Measurements from ENCODE around the gene NPVF. TPM values are rescaled to one million over a fixed set of nuclear protein-coding genes. Genes with fewer than 3 reads are reported as not detected.

Gene NPVF
- total and polyA plus RNA-seq, 4 donors: 0.17 TPM; not detected in 3

DNA sequence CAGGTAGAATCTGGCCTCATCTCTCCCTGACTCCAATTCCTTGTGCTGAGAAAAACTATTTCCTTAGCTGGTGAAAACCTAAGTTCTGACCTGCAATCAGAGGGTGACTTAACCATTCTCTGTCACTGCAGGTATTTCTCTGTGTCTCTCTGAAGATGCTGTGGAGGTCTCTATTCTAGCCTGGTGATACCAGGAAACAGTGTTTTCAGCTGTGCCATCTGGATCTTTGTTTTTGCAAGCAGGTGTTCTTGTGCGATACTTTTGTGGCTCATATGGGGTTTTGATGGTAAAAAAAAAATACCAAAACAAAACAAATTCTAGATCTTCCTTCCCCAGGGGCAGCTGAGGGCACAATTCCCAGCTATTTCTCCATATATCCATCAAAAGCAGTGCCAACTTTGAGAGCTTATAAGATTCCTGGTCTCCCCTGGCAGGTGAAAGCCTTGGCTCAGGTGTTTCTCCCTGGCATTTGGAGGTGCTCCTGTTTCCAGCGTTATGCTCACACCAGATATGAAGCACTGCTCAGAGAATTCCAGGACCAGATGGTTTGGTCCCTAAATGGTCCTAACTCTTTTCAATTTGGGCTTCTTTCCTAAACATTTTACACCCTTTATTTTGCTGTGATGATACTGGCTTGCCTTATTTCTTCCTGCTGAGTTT lies 9.9 kb upstream of the NPVF start:
- Histone ChIP-seq H3K27ac (ENCODE audit: low read depth, low read length) (no peak overlapping the region), H3K36me3 (ENCODE audit: control insufficient read depth, insufficient read depth, low read length) (no peaks in the 10 kb centered on the region), H3K4me3 (ENCODE audit: low read depth, low read length) (no peak overlapping the region), H3K4me1 (ENCODE audit: control insufficient read depth, insufficient read depth, low read length) (no peaks in the 10 kb centered on the region), H3K27me3 (ENCODE audit: control insufficient read depth, insufficient read depth, low read length) (no peaks in the 10 kb centered on the region), H3K9me3 (ENCODE audit: control insufficient read depth, insufficient read depth, low read length) (no peaks in the 10 kb centered on the region)
- 88% methylated on average over 1 of the region's 2 CpGs for WGBS (ENCODE audit: insufficient coverage)
- peak in 1 of 6 donors; percentile 84 for DNase-seq (ENCODE audit: low read depth in 4 of 6, low spot score in 6 of 6)

GRCh38 chr7:25235471-25235870 lies 7.2 kb upstream of the NPVF start:
- Histone ChIP-seq H3K4me3 (ENCODE audit: low read depth, low read length) (no peak overlapping the region), H3K27ac (ENCODE audit: low read depth, low read length) (no peak overlapping the region), H3K4me1 (ENCODE audit: control insufficient read depth, insufficient read depth, low read length) (no peaks in the 10 kb centered on the region), H3K27me3 (ENCODE audit: control insufficient read depth, insufficient read depth, low read length) (no peaks in the 10 kb centered on the region), H3K36me3 (ENCODE audit: control insufficient read depth, insufficient read depth, low read length) (no peaks in the 10 kb centered on the region), H3K9me3 (ENCODE audit: control insufficient read depth, insufficient read depth, low read length) (peaks cover 3% of the 10 kb centered on the region)
- no peak for DNase-seq (ENCODE audit: low read depth in 4 of 6, low spot score in 6 of 6)
- 73% methylated on average over 3 of the region's 3 CpGs for WGBS (ENCODE audit: insufficient coverage)

GRCh38 chr7:25234336-25234735 lies 6.0 kb upstream of the NPVF start:
- Histone ChIP-seq H3K36me3 (ENCODE audit: control insufficient read depth, insufficient read depth, low read length) (no peaks in the 10 kb centered on the region), H3K27ac (ENCODE audit: low read depth, low read length) (no peak overlapping the region), H3K27me3 (ENCODE audit: control insufficient read depth, insufficient read depth, low read length) (no peaks in the 10 kb centered on the region), H3K4me1 (ENCODE audit: control insufficient read depth, insufficient read depth, low read length) (no peaks in the 10 kb centered on the region), H3K4me3 (ENCODE audit: low read depth, low read length) (no peak overlapping the region), H3K9me3 (ENCODE audit: control insufficient read depth, insufficient read depth, low read length) (peaks cover 3% of the 10 kb centered on the region)
- no CpG with 5 or more reads among the region's 4 CpGs for WGBS (ENCODE audit: insufficient coverage)
- no peak for DNase-seq (ENCODE audit: low read depth in 4 of 6, low spot score in 6 of 6)

GRCh38 chr7:25223206-25223605 lies 5.1 kb downstream of the NPVF start:
- no peak overlapping the region for H3K4me3 ChIP-seq (ENCODE audit: low read depth, low read length)
- H3K27me3 ChIP-seq (ENCODE audit: control insufficient read depth, insufficient read depth, low read length): no peaks in the 10 kb centered on the region
- H3K27ac ChIP-seq (ENCODE audit: low read depth, low read length): no peak overlapping the region
- no peak for DNase-seq (ENCODE audit: low read depth in 4 of 6, low spot score in 6 of 6)
- 68% methylated on average over 3 of the region's 3 CpGs for WGBS (ENCODE audit: insufficient coverage)
- H3K9me3 ChIP-seq (ENCODE audit: control insufficient read depth, insufficient read depth, low read length): no peaks in the 10 kb centered on the region
- H3K4me1 ChIP-seq (ENCODE audit: control insufficient read depth, insufficient read depth, low read length): no peaks in the 10 kb centered on the region
- no peaks in the 10 kb centered on the region for H3K36me3 ChIP-seq (ENCODE audit: control insufficient read depth, insufficient read depth, low read length)

GRCh38 chr7:25222666-25223065 lies 5.6 kb downstream of the NPVF start:
- DNase-seq (ENCODE audit: low read depth in 4 of 6, low spot score in 6 of 6): no peak
- Histone ChIP-seq H3K27ac (ENCODE audit: low read depth, low read length) (no peak overlapping the region), H3K36me3 (ENCODE audit: control insufficient read depth, insufficient read depth, low read length) (no peaks in the 10 kb centered on the region), H3K9me3 (ENCODE audit: control insufficient read depth, insufficient read depth, low read length) (no peaks in the 10 kb centered on the region), H3K4me3 (ENCODE audit: low read depth, low read length) (no peak overlapping the region), H3K4me1 (ENCODE audit: control insufficient read depth, insufficient read depth, low read length) (no peaks in the 10 kb centered on the region), H3K27me3 (ENCODE audit: control insufficient read depth, insufficient read depth, low read length) (no peaks in the 10 kb centered on the region)
- 70% methylated on average over 4 of the region's 5 CpGs for WGBS (ENCODE audit: insufficient coverage)

GRCh38 chr7:25221009-25221408 lies 7.3 kb downstream of the NPVF start:
- Histone ChIP-seq H3K4me1 (ENCODE audit: control insufficient read depth, insufficient read depth, low read length) (peaks cover under 1% of the 10 kb centered on the region), H3K27me3 (ENCODE audit: control insufficient read depth, insufficient read depth, low read length) (no peaks in the 10 kb centered on the region), H3K27ac (ENCODE audit: low read depth, low read length) (no peak overlapping the region), H3K36me3 (ENCODE audit: control insufficient read depth, insufficient read depth, low read length) (no peaks in the 10 kb centered on the region), H3K9me3 (ENCODE audit: control insufficient read depth, insufficient read depth, low read length) (no peaks in the 10 kb centered on the region), H3K4me3 (ENCODE audit: low read depth, low read length) (no peak overlapping the region)
- WGBS (ENCODE audit: insufficient coverage): no CpG with 5 or more reads among the region's 2 CpGs
- DNase-seq (ENCODE audit: low read depth in 4 of 6, low spot score in 6 of 6): no peak

- H3K4me3 ChIP-seq (ENCODE audit: low read depth, low read length): no peak overlapping the region
- no peaks in the 10 kb centered on the region for H3K27me3 ChIP-seq (ENCODE audit: control insufficient read depth, insufficient read depth, low read length)
- 73% methylated on average over 1 of the region's 3 CpGs for WGBS (ENCODE audit: insufficient coverage)
- no peak overlapping the region for H3K27ac ChIP-seq (ENCODE audit: low read depth, low read length)
- no peaks in the 10 kb centered on the region for H3K36me3 ChIP-seq (ENCODE audit: control insufficient read depth, insufficient read depth, low read length)
- DNase-seq (ENCODE audit: low read depth in 4 of 6, low spot score in 6 of 6): no peak
- H3K4me1 ChIP-seq (ENCODE audit: control insufficient read depth, insufficient read depth, low read length): peaks cover 3% of the 10 kb centered on the region
- no peaks in the 10 kb centered on the region for H3K9me3 ChIP-seq (ENCODE audit: control insufficient read depth, insufficient read depth, low read length)
These were observed 10.1 kb downstream of the NPVF start for GRCh38 chr7:25218191-25218590.

- no peaks in the 10 kb centered on the region for H3K36me3 ChIP-seq (ENCODE audit: control insufficient read depth, insufficient read depth, low read length)
- WGBS (ENCODE audit: insufficient coverage): no CpG with 5 or more reads among the region's 2 CpGs
- peak; percentile 44 to 93 (median 60) for DNase-seq (ENCODE audit: low read depth in 4 of 6, low spot score in 6 of 6)
These were observed 11.4 kb downstream of the NPVF start for GRCh38 chr7:25216837-25217236.

DNA sequence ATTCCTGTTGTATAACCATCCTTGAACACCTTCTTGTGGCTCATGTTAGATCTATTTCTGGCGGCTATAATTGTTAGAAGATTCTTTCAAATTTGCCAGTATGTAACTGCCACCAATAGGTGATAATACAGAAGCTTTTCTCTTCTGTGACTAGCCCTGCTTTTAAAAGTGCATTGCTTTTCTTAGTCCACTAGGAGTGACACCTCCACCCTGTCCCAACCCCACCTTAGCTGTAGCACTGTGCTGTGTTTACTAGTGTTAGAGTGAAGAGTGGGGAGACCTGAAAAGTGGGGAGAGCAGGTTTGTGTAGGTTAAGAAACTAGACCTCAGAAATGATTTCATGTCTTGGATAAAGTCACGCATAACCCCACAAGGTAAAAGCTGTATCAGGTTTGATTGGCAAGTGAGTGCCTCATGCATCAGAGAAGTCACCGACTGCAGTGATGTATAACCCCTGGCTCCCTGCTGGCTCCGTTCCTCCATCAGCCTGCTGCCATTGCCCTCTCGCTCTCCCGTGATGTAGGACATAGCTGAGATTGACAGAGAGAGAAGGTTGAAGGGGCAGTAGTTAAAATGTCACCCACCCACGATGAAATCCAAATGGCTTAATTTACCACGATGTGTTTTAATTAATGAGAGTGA lies 12.5 kb downstream of the NPVF start:
- H3K4me1 ChIP-seq (ENCODE audit: control insufficient read depth, insufficient read depth, low read length): peaks cover 3% of the 10 kb centered on the region
- no peak overlapping the region for H3K4me3 ChIP-seq (ENCODE audit: low read depth, low read length)
- WGBS (ENCODE audit: insufficient coverage): 44% methylated on average over 3 of the region's 8 CpGs
- no peak overlapping the region for H3K27ac ChIP-seq (ENCODE audit: low read depth, low read length)
- H3K9me3 ChIP-seq (ENCODE audit: control insufficient read depth, insufficient read depth, low read length): no peaks in the 10 kb centered on the region
- H3K36me3 ChIP-seq (ENCODE audit: control insufficient read depth, insufficient read depth, low read length): no peaks in the 10 kb centered on the region
- H3K27me3 ChIP-seq (ENCODE audit: control insufficient read depth, insufficient read depth, low read length): no peaks in the 10 kb centered on the region
- peak in 1 of 6 donors; percentile 33 for DNase-seq (ENCODE audit: low read depth in 4 of 6, low spot score in 6 of 6)

More at GRCh38 chr7:25216837-25217236, 11.4 kb downstream of the NPVF start:
- Histone ChIP-seq H3K4me3 (ENCODE audit: low read depth, low read length) (no peak overlapping the region), H3K4me1 (ENCODE audit: control insufficient read depth, insufficient read depth, low read length) (peaks cover 3% of the 10 kb centered on the region), H3K27me3 (ENCODE audit: control insufficient read depth, insufficient read depth, low read length) (no peaks in the 10 kb centered on the region), H3K9me3 (ENCODE audit: control insufficient read depth, insufficient read depth, low read length) (no peaks in the 10 kb centered on the region), H3K27ac (ENCODE audit: low read depth, low read length) (no peak overlapping the region)

Data from spinal cord (tissue), 10 donors.